ENCODE measurements around the gene SERPINH1. TPM values are rescaled to one million over a fixed set of nuclear protein-coding genes. Genes with fewer than 3 reads are reported as not detected.

SERPINH1 gene
- total RNA-seq (2022) (58.8 and 80.0 TPM in 2 replicates), Bru-seq, nascent RNA (percentile 68 among the genes with signal in this experiment), BruChase-seq, experiment 1, labeled RNA remaining after a 6-hour chase (percentile 82 among the genes with signal in this experiment), BruChase-seq, experiment 2, labeled RNA remaining after a 2-hour chase (percentile 73 among the genes with signal in this experiment)
- long read RNA-seq, transcript SERPINH1-201 (5 exons, 2,225 nt) = major isoform, 31 of 44 reads
- long read RNA-seq, partial matches to known transcripts = 1 of 44 reads
- long read RNA-seq, other reads (novel, unspliced or antisense) = 11 of 44 reads

DNA sequence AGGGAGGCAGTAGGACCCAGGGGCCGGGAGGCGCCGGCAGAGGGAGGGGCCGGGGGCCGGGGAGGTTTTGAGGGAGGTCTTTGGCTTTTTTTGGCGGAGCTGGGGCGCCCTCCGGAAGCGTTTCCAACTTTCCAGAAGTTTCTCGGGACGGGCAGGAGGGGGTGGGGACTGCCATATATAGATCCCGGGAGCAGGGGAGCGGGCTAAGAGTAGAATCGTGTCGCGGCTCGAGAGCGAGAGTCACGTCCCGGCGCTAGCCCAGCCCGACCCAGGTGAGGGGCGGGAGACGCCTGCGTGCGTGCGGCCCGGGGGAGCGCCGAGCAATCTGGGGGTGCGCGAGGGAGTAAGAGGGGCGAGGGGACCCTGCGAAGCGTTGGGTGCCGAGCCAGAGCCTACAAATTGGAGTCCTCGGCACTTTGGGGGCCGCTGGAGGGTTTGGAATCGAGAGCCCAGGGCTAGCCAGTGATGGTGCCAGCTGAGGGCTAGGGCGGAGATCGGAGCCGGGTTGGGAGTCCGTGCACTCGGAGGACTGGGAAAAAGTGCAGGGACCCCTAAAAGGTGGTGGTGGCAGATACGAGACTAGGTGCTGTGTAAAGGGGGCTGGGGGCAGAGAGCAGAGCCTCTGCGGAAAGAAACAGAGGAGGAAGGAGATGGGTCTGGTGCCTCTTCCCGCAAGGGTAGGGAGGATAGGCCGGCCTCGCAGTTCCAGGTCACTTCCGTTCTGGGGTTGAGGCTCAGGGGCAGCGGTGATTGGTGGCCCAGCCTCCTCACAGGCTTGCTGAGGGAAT lies at the start of gene SERPINH1:
TSS of gene SERPINH1 (plus strand) at position 206 of the 788 bp plus-strand sequence. CDS start 4,097 bp downstream, outside the sequence.
- CTCF ChIA-PET = interaction anchor here (1.0 to 1.3 kb wide), 2 partner anchors 12 to 15 kb away, joined by 3 read pairs; no protein-coding TSS in a partner anchor
- Mint-ChIP-seq H3K4me3 (ENCODE audit: low read depth, unreplicated experiment) (peak within 1 kb of the TSS; percentile 91), H3K36me3 (ENCODE audit: insufficient read depth, unreplicated experiment) (peaks cover 35% of the 10 kb centered on the region), H3K9me3 (ENCODE audit: low read depth, unreplicated experiment) (no peaks in the 10 kb centered on the region), H3K4me1 (ENCODE audit: low read depth, unreplicated experiment) (peaks cover 17% of the 10 kb centered on the region), H3K27ac (ENCODE audit: unreplicated experiment) (peak within 1 kb of the TSS; percentile 62), H3K27me3 (ENCODE audit: unreplicated experiment) (no peaks in the 10 kb centered on the region)
- intact Hi-C loops (cut with micrococcal nuclease; ENCODE audit: unreplicated experiment) = no loop called here
- peak; percentile 83 for DNase-seq
- BruUV-seq (replicated peaks) = TSS peak; percentile 55
- TF ChIP-seq, protein P1, sequence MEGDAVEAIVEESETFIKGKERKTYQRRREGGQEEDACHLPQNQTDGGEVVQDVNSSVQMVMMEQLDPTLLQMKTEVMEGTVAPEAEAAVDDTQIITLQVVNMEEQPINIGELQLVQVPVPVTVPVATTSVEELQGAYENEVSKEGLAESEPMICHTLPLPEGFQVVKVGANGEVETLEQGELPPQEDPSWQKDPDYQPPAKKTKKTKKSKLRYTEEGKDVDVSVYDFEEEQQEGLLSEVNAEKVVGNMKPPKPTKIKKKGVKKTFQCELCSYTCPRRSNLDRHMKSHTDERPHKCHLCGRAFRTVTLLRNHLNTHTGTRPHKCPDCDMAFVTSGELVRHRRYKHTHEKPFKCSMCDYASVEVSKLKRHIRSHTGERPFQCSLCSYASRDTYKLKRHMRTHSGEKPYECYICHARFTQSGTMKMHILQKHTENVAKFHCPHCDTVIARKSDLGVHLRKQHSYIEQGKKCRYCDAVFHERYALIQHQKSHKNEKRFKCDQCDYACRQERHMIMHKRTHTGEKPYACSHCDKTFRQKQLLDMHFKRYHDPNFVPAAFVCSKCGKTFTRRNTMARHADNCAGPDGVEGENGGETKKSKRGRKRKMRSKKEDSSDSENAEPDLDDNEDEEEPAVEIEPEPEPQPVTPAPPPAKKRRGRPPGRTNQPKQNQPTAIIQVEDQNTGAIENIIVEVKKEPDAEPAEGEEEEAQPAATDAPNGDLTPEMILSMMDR (IDR thresholded peaks at IDR 0.05; ENCODE audit: unreplicated experiment) = no peak

DNA sequence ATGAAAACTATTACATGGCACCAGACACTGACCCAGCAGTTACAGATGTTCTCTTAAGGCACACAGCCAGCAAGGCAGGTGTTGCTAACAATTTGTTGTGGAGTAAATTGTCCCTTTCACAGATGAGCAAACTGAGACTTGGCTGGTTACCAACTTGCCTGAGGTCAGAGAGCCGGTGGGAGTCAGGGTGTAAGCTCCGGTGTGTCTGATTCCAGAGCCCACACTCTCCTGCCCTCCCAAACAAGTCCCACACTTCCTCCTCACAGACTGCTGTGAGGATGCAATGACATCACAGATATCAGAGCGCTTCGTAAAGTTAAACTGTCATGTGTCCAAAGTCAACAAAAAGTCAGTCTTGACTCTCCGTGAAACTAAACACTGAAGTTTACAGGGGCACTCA lies 48.8 kb upstream of the SERPINH1 start:
- H3K4me1 Mint-ChIP-seq (ENCODE audit: low read depth, unreplicated experiment) = no peaks in the 10 kb centered on the region
- H3K4me3 Mint-ChIP-seq (ENCODE audit: low read depth, unreplicated experiment) = no peak overlapping the region
- no peaks in the 10 kb centered on the region for H3K9me3 Mint-ChIP-seq (ENCODE audit: low read depth, unreplicated experiment)
- no peak for DNase-seq
- TF ChIP-seq, protein P1 (IDR thresholded peaks at IDR 0.05; ENCODE audit: unreplicated experiment) = no peak
- CTCF ChIA-PET = no interaction called here
- intact Hi-C loops (cut with micrococcal nuclease; ENCODE audit: unreplicated experiment) = no loop called here
- H3K36me3 Mint-ChIP-seq (ENCODE audit: insufficient read depth, unreplicated experiment) = no peaks in the 10 kb centered on the region
- H3K27me3 Mint-ChIP-seq (ENCODE audit: unreplicated experiment) = no peaks in the 10 kb centered on the region
- no TSS peak for BruUV-seq (replicated peaks)
- no peak overlapping the region for H3K27ac Mint-ChIP-seq (ENCODE audit: unreplicated experiment)

DNA sequence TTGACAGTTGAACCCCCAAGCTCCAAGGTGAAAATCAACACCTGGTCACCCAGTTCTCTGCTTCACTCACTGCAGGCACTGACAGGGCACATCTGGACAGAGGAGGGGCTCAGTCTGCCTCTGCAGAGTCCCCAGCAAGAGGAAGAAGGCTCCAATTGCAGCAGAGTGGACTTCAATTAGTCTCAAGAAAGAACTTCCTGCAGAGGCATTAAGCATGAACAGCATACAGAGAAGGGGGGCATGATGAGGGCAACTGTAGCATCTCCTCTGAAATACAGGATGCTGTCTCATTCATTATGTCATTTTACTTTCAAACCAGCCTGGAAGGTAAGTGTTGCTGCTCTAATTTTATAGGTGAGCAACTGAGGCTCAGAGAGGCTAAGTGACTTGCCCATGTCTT lies 47.5 kb upstream of the SERPINH1 start:
- Mint-ChIP-seq H3K36me3 (ENCODE audit: insufficient read depth, unreplicated experiment) (no peaks in the 10 kb centered on the region), H3K27me3 (ENCODE audit: unreplicated experiment) (no peaks in the 10 kb centered on the region), H3K4me3 (ENCODE audit: low read depth, unreplicated experiment) (no peak overlapping the region), H3K9me3 (ENCODE audit: low read depth, unreplicated experiment) (no peaks in the 10 kb centered on the region), H3K4me1 (ENCODE audit: low read depth, unreplicated experiment) (no peaks in the 10 kb centered on the region), H3K27ac (ENCODE audit: unreplicated experiment) (no peak overlapping the region)
- CTCF ChIA-PET = no interaction called here
- intact Hi-C loops (cut with micrococcal nuclease; ENCODE audit: unreplicated experiment) = no loop called here
- TF ChIP-seq, protein P1 (IDR thresholded peaks at IDR 0.05; ENCODE audit: unreplicated experiment) = no peak
- no peak for DNase-seq
- no TSS peak for BruUV-seq (replicated peaks)

DNA sequence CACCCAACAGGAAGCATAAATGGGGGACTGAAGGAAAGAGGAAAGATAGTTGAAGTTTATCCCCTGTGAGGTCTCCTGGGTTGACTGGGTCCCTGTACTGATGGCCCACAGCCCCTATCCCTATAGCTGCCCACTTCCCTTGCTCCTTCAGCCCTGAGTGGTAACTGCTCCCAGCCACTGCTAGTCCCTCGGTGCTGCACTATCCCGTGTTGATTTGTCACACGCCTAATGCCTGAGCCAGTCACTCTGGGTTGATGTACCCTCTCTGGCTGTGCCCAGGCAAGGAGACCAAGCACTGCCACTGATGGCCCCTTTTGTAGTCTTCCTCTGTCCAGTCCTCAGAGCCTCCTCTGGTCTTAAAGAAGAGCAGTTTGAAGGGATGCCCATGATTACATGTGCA lies 45.9 kb upstream of the SERPINH1 start:
- TF ChIP-seq, protein P1 (IDR thresholded peaks at IDR 0.05; ENCODE audit: unreplicated experiment) = no peak

More for the DNA sequence above, 45.9 kb upstream of the SERPINH1 start:
- CTCF ChIA-PET = interaction anchor here (0.6 kb wide), 1 partner anchor 563 kb away, joined by 3 read pairs; no protein-coding TSS in a partner anchor
- BruUV-seq (replicated peaks) = no TSS peak
- Mint-ChIP-seq H3K36me3 (ENCODE audit: insufficient read depth, unreplicated experiment) (no peaks in the 10 kb centered on the region), H3K4me3 (ENCODE audit: low read depth, unreplicated experiment) (no peak overlapping the region), H3K4me1 (ENCODE audit: low read depth, unreplicated experiment) (no peaks in the 10 kb centered on the region), H3K27me3 (ENCODE audit: unreplicated experiment) (no peaks in the 10 kb centered on the region), H3K27ac (ENCODE audit: unreplicated experiment) (no peak overlapping the region), H3K9me3 (ENCODE audit: low read depth, unreplicated experiment) (no peaks in the 10 kb centered on the region)
- intact Hi-C loops (cut with micrococcal nuclease; ENCODE audit: unreplicated experiment) = no loop called here
- DNase-seq = no peak

Measured in Calu3 (cell line).